NCI-H524 (cell line): Measurements from ENCODE around the gene MCHR2.

Source experiments
- DNase-seq, 2 experiments: peaks; one replicate each; lab custom pipeline; 2025; lab: John Stamatoyannopoulos, UW

MCHR2 gene

DNA sequence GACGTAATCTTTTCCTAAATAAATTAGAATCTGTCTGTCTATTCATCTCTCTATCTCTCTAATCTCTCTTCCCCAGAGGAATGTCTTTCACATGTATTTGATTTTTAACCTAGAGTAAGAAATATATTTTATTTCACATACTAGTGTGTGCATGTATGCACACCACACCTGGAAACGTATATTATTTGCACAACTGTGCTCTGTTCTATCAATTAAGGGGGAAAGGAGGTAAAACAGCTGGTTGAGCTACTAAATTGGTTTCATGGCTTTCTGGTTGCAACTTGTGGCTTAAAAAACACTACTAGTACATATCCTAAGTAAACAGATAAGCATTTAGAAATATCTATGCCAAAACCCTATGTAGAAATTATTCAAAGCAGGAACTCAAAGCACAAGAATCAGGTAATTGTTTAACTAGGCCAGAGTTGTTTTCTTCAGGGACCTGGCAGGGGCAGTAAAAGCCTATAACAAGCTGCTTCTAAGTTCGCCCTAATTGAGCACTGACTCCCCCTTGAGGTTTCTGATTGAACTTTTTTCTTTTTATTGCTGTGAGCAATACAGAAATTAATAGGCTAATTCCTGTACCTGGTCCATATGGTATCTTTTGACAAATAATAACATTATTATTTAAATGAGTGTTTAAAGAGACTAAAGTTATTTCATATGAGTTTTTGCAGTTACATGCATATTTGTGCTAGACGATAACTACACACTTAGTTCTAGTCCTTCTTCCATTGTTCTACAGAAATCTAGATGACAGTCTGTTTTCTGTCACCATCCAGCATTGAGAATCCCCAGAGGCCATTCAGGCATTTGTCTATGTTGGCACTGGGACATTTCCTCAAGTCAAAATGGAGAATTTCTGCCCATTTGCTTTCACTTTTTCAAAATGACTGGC is 88.6 kb downstream of the MCHR2 start:
- peak; percentile 51 to 70 for DNase-seq

DNA sequence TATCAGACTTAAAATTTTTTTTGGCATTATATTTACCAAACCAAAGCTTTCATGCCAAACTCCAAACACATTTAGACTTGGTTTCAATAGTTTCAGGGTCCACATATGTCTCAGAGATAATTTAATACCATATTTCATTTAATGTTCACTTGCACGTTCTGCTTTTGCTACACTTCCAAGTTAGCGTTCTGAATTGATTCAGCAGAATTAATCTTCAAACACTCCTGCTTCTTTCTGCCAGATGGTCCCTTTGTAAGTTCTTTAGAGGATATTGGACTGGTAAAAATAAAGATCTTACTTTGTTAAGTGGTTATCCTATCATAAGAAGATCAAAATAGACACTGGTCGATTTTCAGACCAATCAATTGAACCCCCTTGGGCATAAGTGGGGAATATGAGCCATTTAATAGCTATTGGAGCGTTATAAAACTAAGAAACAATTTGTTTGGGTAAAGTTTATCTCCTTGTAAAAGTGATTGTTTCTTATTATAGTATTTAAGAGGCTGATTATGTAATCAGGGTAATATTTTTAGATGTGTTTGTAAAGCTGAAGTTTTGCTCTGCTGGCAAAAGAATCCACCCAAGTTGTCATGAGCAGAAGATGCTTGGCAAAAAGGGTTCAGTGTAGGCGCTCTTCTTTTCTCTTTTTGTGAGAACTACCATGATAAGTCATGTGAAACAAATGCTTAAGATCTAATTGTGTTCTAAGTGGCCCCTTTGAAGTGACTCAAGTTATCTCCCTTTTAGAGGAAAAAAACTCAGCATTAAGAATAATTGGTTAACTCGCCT is 92.2 kb downstream of the MCHR2 start:
- peak in 1 of 2 experiments; percentile 68 for DNase-seq

DNA sequence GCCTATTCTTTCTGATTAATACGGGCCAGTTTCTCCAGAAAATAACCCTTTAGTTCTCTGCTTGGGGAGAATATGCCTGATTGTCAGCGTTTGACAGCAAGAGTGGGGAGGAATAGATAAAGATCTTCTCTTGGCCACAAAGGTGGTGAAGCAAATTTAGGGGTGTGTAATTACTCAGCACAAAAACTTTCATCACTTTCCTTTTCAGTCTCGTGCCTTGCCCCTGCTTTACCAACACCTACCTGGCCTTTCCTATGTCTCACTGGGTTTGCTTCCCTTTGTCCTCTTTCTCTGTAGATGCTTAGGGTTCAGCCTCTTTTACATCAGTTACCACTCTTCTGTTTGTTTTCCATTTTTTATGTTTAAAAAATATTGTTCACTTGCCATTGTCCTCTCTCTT is 99.2 kb downstream of the MCHR2 start:
- no peak for DNase-seq

DNA sequence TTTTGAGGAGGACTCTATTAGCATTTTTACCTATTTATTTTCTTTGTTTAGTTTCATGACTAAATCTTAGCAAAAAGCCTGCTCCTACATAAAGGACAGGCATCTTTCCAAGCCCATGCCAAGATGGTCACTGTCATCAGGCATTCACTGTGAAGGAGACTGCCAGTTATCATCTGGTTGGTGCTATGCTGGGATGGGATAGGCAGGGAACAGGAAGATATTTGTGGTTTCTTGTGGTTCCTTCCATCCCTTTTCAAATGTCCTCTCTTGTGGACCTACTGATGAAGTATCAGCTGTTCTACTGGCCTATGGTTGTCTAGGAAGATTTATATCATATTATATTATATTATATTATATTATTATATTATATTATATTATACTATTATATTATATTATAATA is 107.0 kb downstream of the MCHR2 start:
- DNase-seq = no peak

DNA sequence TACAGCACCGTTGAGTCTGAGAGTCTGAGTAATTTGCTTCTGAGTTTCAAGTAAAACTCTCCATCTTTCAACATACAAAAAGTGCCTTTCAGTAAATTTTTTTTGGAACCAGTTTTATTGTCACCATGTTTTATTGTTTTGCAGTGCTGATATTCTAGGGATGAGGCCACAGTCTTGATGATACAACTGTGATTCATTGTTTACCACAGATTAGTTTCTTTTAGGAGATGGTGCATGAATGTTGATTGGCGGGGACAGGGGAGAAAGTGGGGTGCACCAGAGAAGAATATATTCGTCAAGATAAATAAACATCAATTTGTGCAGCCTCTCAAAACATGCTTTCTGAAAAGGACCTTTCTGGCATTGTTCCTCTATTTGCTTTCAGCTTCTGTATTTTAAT is 109.0 kb downstream of the MCHR2 start:
- DNase-seq = no peak

DNA sequence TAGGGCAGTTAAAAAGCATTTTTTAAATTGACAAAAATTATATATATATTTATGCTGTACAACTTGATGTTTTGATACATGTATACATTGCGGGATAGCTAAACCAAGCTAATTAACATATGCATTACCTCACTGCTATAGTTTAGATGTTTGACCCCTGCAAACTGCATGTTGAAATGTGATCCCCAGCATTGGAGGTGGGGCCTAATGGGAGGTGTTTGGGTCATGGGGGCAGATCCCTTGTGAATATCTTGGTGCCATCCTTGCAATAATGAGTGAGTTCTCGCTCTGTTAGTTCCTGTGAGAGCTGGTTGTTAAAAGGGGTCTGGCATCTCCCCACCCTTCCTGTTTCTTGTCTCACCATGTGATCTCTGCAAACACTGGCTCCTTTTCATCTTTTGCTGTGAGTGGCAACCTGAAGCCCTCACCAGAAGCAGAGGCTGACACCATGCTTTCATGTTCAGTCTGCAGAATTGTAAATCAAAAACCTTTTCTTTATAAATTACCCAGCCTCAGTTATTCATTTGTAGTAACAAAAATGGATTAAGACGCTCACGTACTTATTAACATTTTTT is 111.8 kb downstream of the MCHR2 start:
- DNase-seq = no peak

DNA sequence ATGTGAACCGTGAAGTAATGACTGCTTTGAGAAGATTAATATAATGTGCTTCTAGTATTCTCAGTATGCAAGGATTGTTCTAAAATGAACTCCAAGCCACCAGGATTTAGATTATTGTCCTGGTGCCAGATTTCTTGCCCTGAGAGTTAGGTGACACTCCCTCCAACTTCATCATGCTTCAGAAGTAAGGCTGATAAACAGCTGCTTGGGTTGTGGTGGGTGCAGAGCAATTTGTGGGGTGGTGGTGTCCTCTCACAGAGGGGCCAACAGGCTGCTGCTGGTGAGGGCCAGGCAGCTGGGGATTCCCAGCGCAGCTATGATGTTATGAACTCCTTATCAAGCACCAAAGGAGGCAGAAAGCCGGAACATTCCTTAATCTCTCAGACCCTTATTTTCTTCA is 114.6 kb downstream of the MCHR2 start:
- no peak for DNase-seq

DNA sequence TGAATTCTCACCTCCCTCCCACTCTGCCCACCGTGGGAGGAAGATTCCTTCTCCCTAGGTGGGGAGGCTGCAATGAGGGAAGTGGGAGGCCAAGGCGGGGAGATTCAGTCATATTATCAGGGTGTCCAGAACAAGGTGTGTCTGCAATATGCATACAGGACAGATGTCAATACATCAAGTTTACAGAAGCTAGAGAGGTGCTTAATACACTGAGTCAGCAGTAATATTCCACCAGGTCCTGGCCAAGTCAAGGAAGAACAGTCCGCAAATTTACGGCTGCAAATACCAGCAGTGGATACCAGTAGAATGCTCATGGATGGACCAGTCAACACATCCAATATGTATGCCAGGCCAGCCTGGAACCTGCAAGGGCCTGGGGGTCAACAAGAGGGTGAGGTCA is 119.0 kb downstream of the MCHR2 start:
- no peak for DNase-seq

DNA sequence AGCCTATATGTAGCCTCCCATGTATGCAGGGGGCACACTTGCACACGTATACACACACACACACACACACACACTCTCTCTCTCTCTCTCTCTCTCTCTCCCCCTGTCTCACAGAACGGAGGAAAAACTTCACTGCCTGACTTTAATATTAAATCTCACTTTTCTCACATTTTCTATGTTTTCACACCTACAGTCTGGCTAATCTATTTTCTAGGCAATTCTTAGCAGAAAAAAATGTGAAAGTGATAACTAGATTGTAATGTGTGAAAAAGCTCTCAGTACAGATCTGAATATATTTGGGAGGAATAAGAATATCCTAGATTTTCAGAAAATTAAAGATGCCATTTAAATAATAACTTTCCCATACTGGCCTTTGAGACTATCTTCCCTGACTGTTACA is 120.9 kb downstream of the MCHR2 start:
- DNase-seq = no peak

DNA sequence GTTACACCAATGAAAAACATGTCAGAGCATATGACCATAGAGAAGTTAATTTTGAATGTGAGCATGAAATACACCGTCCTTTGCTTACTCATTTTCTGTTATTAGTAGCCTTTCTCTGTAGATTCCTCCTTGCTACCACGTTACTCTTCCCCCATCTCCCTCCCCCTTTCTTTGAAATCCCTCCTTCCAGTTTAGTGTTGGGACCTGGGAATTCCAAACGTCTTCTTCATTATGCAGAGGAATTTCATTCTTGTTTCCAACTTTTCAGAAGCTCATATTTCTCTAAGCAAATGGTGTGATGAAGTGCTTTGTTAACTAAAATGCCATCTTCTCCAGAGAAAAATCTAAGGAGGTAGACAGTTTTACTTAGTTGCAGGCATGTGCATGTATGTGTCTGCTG is 122.4 kb downstream of the MCHR2 start:
- DNase-seq = no peak
